GDM1 (cell line): ENCODE results near the gene CBARP.

Experiments used
- DNase-seq: peaks from one replicate; lab custom pipeline; 2025; lab: John Stamatoyannopoulos, UW

CBARP gene

GRCh38 chr19:1264801-1265614 lies 27.2 kb upstream of the CBARP start:
- DNase-seq, result no peak

- DNase-seq, result no peak
Observed at GRCh38 chr19:1263188-1263587, 25.4 kb upstream of the CBARP start.

GRCh38 chr19:1262623-1263123 lies 24.9 kb upstream of the CBARP start:
- no peak for DNase-seq

GRCh38 chr19:1261798-1262622 lies 24.2 kb upstream of the CBARP start:
- DNase-seq, result no peak

GRCh38 chr19:1261538-1261797 lies 23.7 kb upstream of the CBARP start:
- no peak for DNase-seq

- peak; percentile 96 for DNase-seq
Observed at GRCh38 chr19:1260749-1261537, 23.1 kb upstream of the CBARP start.

GRCh38 chr19:1259876-1260748 lies 22.3 kb upstream of the CBARP start:
- no peak for DNase-seq

GRCh38 chr19:1259206-1259875 lies 21.5 kb upstream of the CBARP start:
- no peak for DNase-seq

GRCh38 chr19:1258707-1259205 lies 21.0 kb upstream of the CBARP start:
- no peak for DNase-seq

- DNase-seq, result no peak
Observed at GRCh38 chr19:1258163-1258492, 20.3 kb upstream of the CBARP start.

GRCh38 chr19:1257475-1258162 lies 19.8 kb upstream of the CBARP start:
- DNase-seq, result no peak

- DNase-seq, result no peak
Observed at GRCh38 chr19:1256646-1257474, 19.1 kb upstream of the CBARP start.

- DNase-seq, result no peak
Observed at GRCh38 chr19:1255186-1256161, 17.7 kb upstream of the CBARP start.

GRCh38 chr19:1254530-1255185 lies 16.9 kb upstream of the CBARP start:
- no peak for DNase-seq

- DNase-seq, result no peak
Observed at GRCh38 chr19:1254081-1254527, 16.3 kb upstream of the CBARP start.

- DNase-seq, result no peak
Observed at GRCh38 chr19:1253514-1254080, 15.8 kb upstream of the CBARP start.
